Measurements from ENCODE around the gene LIPK.
"Not testable (repeated sequence)": the region's sequence is repeated elsewhere in the genome, so short reads cannot be mapped to it uniquely, and the experiment has no call there.

The LIPK gene

DNA sequence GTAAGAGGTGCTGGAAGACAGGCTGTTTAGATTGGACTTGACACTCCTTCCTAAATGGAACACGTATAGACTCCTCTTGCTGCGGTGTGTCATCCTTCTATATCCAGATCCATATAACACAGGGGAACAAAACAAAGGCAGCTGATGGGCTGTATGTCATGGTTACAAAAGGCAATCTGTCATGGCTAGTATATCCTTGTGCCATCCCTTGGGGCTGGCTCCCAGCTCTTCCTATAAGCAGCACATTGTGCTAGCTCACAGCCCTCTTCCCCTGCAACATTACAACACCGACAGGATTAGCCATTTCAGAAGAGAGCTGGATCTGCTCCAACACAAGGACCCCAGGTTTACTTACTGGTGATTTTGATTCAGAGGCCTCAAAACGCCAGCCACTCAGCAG is 15.3 kb downstream of the LIPK start:
- no peak for DNase-seq

DNA sequence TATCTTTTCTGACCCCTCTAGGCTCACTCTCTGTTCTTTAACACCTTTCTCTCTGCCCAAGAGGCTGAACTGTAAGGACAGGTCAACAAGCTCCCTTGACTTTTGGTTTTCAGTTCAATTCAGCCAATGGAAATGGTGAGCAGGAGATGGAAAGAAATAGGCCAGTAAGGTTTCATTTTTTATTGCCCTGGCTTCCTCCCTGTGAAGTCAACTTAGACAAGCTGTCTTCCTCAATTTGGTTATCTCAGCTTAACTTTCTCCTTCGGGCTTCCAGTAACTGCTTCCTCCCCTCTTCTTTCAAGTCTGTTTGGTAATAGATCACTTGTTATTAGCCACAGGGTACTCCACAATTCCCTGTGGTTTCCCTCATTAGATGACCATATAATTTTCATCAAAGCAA is 19.7 kb downstream of the LIPK start:
- DNase-seq, result no peak

DNA sequence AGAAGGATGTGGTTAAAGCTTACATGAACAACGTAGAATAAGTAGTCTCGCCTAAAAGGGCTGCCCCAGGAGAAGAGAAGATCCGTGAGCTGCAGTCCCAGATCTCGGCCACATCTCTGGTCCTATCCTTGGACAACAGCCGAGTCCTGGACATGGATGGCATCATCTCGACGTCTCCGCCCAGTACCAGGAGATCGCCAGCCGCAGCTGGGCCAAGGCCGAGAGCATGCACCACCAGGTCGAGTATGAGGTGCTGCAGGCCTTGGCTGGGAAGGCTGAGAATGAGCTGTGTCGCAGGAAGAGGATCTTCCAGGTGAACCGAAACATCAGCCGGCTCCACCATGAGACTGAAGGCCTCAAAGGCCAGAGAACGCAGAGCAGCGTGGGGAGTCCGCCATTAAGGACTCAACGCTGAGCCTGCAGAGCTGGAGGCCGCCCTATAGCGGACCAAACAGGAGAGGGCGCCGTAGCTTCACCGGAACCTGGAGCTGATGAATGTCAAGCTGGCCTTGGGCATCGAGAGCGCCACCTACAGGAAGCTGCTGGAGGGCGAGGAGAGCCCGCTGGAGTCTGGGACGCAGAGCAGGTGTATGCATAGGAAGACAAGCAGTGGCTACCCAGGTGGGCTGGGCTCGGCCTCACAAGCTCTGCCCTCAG is 22.2 kb downstream of the LIPK start:
- DNase-seq, result no peak

DNA sequence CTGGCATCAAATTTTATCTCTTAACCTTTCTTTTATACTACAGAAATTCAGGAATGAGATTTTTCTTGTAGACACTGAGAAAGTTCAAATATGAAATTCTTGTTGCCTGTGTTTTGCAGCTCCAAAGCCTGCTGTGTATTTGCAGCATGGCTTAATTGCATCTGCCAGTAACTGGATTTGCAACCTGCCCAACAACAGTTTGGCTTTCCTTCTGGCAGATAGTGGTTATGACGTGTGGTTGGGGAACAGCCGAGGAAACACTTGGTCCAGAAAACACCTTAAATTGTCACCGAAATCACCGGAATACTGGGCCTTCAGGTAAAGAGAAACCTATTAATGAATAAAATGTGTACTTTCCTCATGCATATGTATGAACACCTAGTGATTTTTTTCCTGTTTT is 24.8 kb downstream of the LIPK start:
- no peak for DNase-seq

DNA sequence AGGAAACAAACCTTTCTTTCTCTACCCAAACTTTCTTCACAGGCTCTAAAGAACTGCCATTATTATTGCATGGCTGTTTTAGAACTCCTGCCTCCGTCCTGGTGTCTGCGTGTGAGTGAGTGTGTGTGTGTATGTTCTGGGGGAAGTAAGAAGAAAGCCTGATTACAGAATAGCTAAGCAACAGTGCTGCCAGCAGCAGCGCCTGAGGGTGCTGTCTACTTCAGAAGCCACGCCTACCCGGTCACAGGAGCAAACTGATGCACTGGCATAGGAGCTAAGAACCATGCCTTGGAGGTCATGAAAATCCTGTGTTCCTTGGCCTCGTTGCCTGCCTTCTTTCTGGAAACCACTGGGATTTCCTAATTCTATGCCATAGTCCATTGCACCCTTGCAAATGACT is 25.2 kb downstream of the LIPK start:
- no peak for DNase-seq

DNA sequence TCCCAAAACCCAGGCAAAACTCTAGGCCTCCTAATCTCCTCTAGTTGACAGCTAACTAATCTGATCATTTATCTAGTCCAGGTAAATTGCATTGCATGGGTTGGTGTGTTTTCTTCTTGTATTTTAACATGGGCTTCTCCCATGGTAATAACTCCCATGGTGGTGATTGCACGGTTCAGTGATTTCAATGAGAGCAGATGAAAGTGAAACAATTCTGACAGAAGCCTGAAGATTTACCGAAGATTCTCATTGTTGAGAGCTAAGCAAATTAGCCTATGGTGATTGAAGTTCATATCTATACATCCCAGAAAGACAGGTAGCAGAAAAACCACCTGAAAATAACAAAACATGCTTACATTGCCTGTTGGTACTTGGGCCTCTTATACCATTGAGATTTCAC is 27.2 kb downstream of the LIPK start:
- DNase-seq, result no peak

DNA sequence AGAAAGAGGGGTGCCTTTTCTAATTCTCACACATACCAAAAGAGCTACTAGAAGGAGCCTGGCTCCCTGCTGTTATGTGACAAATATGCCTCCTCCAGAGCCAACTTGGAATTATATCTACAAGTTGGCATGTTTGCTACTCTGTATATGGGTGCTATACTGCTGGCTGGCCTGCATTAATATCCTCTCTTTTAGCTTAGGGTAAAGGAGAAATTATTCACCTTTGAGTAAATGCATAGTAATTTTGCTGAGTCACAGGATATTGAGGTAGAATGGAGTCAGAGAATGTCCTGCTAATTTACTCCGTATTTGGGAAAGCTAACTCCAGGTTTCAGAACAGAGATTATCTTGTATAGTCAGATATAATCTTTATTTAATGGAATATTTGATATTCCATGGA is 29.6 kb downstream of the LIPK start:
- DNase-seq, result no peak

DNA sequence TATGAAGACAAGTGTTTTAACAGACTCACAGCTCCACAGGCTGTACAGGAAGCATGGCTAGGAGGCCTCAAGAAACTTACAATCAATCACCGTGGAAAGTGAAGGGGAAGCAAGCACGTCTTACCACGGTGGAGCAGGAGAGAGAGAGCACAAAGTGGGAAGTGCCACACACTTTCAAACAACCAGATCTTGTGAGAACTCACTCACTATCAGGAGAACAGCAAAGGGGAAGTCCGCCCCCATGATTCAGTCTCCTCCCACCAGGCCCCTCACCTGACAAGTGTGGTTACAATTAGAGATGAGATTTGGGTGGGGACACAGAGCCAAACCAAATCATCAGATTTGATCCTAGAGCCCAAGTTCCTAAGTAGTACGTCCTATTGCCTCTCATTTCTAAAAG is 35.9 kb downstream of the LIPK start:
- DNase-seq, result not testable (repeated sequence)

DNA sequence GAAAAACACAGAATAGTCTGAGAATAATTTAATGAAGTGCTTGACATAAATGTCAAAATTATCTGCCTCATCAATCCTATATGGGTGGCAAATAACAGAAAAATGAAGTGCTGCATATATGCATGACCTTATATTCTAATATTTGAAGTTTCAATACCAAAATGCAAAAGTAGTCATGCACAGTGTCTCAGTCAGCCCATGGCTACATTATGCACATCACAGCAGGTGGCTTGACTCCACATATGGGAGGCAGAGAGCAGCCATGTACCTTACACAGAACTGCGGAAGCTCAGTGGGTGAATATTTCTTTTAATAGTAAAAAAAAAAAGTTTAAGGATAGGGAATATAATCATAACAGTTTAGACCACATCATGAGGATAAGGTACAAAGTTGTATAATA is 36.4 kb downstream of the LIPK start:
- DNase-seq, result no peak

DNA sequence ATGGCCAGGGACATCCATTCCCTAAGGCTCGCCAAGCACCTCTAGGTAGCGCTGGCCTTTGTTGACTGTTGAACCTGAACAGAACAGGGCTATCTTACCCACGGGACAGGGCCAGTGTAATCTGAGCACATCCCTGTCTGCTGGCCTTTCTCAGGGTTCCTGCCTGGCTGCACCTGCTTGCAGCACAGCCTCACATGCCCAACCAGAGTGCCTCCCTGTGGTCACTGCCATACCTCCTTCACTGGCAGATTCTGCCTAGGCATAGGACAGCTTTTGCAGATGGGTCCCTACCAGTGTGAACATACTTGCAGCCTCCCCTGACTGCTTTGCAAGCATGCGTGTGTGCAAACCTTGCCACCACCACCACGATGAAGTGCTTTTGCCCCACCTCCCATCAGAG is 38.0 kb downstream of the LIPK start:
- DNase-seq, result no peak

DNA sequence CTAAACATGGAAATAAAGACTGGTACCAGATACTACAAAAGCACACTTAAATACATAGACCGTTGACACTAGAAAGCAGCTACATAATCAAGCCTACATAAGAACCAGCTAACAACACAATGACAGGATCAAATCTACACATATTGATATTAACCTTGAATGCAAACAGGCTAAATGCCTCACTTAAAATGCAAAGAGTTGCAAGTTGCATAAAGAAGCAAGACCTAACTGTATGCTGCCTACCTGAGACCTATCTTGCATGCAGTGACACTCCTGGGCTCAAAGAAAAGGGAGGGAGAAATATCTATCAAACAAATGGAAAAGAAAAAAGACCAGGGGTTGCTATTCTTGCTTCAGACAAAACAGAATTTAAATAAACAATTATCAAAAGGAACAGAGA is 39.6 kb downstream of the LIPK start:
- no peak for DNase-seq

DNA sequence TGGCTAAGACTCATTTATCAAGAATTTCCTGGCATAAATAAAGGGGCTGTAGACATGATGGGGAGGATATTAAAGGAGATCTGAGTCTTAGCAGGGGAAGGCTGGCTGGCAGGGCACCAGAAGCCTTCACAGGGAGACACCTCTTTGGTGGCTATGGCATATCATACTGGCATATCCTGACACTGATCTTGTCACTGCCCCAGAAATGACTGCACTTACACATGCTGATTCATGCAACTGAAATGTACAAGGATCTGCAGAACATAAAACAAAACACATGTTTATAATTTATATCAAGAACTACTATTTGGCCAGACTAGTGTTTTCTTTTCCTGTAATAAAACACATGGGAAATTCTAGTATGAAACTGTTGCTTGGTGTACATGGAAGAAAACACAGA is 48.2 kb downstream of the LIPK start:
- no peak for DNase-seq

DNA sequence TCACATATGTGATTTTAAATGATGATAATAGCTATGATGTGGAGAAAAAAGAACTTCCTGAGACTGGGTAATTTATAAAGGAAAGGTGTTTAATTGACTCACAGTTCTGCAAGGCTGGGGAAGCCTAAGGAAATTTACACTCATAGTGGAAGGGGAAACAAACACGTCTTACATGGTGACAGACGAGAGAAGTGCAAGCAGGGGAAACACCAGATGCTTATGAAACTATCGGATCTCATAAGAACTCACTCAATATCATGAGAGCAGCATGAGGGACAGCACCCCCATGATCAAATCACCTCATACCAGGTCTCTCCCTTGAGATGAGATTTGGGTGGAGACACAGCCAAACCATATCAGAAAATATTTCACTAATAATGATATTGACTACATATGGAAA is 49.7 kb downstream of the LIPK start:
- DNase-seq, result no peak

DNA sequence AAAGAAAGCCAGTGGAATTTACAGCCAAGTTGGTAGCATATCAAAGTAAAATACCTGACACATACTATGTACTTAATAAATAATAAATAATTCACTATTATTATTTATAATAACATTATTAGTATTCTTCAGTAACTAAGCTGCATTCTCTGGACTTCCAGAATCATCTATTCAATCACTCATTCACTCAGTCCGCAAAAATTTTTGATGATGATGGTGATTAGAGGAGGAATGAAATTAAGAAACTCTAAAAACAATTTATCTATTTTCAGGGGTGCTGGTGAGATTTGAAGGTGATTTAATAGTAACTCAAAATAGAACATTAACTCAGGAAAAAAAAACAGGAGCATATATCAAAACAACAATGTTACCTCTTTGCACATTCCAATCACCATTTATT is 50.6 kb downstream of the LIPK start:
- no peak for DNase-seq

DNA sequence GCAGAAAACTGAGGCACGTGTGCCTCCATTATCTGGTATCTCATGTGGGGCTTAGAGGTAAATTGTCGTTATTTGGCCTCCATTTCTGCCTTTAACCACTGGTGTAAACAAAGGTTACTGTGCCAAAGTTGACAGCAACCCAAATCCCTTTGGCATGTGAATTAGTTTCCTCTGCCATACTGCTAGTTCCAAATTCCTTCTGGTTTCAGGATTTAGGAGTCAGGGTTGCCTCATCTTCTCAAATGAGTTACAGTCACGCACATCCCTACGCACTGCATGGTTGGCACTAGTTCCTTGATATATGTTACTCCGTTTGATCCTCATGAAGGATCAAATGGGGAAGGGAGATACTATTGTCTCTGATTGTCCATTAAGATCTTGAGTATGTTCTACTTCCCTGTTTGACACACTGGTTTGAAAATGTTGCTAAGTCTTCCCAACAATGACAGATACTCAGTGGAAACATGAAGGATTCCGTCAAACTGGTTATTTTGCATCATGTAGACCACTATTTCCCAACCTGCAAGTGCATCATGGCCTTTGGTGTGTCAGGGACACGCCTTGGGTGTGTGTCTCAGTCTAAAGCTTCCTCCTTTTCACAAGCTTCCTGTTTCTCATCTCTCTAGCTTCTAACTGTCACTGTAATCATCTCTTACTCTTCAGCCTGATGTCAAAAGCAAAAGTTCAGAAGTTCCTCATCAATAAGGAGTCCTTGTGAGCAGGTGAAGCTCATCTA is 53.5 kb downstream of the LIPK start, which contains the start of gene LIPN:
LIPN (plus strand) TSS at position 655 of the 736 bp plus-strand sequence. CDS start 1,386 bp downstream, outside the sequence.
- DNase-seq, result no peak

DNA sequence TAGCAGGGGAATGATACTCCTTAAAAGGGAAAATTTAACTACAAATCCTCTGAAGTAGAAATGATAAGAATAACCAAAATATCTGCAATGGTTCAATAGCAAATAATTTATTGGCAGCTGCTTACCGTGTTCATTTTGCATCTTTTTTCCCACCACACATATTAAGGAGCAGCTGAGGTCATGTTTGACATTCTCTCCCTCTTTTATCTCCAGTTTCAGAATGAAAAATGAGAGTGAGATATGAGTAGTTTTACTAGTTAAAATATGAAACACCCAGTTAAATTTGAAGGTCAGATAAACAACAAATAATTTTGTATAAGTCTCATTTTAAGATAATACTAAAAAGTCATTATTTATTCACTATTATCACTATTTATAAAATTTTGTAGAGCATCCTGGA is 56.9 kb downstream of the LIPK start:
- DNase-seq, result no peak

DNA sequence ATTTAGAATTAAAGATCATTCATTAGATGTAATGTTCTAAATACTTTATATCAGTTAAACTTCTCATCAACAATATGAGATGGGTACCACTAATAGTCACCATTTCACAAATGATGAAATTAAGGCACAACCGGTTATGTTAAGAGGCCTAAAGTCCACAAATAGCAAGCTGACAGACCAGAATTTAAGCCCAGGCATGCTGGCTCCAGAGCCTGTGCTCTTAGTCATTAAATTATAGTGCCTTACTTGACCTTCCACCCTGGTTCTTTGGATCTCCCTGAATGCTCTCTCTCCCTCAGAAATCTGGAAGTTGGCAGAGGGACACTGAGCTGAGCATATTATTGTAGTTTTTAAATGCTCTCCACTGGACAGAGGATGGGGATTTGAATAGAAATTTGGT is 57.4 kb downstream of the LIPK start:
- no peak for DNase-seq

DNA sequence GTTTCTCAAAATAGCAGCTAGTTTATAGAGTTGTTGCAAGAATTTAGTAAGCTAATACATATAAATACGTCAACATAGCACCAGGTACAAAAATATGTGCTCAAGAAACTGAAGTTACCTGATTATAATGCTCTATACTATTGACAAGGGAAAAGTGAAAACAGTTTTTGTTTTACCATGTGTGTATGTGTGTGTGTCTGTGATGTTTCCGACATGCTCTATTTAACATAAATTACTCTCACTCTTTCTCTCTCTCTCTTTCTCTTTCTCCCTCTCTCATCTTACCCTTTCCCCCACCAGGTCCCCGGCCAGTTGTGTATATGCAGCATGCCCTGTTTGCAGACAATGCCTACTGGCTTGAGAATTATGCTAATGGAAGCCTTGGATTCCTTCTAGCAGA is 58.1 kb downstream of the LIPK start:
- DNase-seq, result no peak

DNA sequence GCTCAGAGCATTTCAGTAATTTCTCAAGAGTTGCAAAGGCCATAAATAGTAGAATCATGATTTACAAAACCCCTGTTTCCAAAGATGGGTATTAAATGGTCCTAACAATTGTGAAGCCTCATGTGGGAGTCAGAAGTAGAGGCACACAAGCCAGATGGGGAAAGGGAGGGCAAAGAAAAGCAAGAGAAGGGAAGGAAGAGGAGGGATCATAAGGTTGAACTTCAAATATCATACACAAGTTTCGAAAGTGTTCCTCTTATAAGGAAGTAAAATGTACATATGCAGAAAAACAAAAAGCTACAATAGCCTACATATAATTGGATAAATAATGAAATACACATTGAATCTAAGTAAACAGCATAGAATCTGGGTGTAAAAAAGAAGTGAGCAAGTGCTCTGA is 59.8 kb downstream of the LIPK start:
- DNase-seq, result no peak

DNA sequence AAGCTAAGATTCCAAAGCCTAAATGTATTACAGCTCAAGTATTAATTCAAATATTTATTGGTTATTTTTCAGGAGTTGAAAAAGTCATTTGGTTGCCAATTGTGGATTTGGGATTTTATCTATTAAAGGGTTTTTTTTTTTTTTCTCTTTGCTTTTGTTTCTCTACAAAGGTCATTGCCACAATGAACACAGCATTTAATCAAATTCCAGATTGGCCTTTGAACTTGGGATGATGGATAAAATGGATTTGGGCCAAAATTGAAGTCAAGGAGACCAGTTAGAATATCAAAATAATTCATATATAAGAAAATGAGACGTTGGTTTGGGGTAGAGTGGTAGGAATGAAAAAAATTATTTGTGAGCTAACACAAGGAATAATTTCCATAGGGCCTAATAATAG is 63.3 kb downstream of the LIPK start:
- DNase-seq, result no peak

DNA sequence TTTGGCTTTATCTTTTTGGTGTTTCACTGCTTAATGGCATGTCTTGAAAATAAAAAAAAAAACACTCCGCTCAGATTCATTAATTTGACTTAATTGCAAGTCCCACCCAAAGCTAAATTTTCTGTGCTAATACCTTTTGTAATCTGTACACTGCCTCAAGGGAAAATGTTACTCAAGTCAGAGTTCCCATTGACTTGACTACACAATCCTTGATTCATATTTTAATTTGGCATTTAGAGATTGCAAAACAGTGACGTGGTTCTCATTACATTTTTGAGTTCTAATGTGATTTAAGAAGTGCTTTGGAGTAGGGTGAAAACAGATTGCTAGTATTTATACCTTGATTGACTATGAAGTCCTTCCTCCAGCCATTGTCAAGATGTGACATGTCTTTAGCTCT is 75.2 kb downstream of the LIPK start:
- no peak for DNase-seq

DNA sequence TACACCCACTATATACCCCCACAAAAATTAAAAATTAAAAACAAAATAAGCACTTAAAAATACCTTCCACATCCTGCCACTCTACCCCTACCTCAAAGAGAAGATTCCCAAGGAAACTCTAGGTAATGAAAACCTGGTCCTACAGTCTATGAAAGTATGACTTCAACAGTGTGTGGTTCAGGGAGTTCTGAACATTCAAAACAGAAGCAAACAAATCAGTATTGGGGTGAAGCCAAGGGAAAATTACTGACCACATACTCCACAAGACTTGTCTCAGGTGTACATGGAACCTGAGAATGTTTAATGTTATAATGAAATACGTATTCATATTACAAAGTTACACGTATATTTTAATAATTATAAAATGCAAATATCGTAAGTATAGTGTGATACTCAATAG is 76.2 kb downstream of the LIPK start:
- no peak for DNase-seq

DNA sequence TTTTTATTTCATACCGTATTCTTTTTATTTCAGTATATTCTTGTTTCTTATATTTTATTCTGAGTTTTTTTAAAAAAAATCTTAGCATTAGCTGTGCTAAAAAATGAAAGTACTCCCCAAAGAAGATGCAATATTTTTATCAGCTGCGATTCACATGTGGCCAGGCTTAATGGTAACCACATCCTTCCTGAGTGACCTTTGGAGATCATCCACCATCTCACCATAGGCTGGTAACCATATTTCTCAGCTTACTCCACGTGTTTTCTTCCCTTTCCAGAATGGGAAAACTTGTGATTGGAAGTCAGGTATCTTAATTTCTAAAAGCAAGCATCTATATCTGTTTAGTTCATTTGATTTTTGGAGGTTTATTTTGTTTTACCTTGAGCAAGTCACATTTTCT is 77.7 kb downstream of the LIPK start:
- no peak for DNase-seq

DNA sequence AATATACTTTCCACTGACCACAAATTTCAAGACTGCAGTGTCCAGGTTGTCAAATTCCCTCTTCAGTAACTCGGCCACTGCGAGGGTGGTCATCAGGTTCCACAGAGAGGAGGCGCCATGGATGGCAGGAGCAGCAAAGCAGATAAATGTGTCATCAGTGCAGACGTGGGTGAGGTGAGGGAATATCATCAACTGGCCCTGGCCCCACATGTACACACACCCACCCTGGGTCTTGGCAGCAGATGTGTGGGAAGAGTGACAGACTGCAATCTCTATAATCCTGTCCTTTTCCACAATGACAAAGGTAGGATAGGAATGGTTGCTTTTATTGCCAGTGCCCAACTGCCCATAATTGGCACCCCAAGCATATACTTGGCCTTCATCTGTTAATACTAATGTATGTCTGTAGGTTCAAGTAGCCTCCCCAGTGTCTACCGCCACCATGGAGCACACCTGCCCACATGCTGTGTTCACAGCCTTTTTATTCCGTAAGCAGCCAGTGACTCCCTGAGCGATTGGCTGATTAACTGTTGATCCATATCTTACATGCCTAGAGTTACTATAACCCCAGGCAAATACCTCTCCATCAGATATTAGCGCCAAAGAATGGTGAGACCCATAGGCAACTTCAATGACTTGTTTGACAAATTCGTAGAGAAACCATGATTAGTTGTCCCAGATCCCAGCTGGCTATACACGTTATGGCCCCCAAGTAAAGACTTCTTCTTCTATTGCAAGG is 80.2 kb downstream of the LIPK start:
- no peak for DNase-seq

All from NCI-H1092 (cell line).